Lower lobe of right lung (tissue), 2 donors: ENCODE results near the gene TTLL10. TPM values are rescaled to one million over a fixed set of nuclear protein-coding genes. Genes with fewer than 3 reads are reported as not detected.

ENCODE experiments used
- ATAC-seq, 2 donors: fragments of 200-7000 bp; cut with Tn5 transposase; one replicate each; pipeline ENCODE4 v1.9.1; 2020 to 2022; ENCODE audit warnings: mild to moderate bottlenecking in 2 of 2, moderate library complexity in 2 of 2
- DNase-seq: peaks from one replicate; pipeline ENCODE4 v3.0.0-alpha.2; 2020
- H3K27ac ChIP-seq: fragments of 200-600 bp; one replicate; pipeline ENCODE4 v1.8.0; 2022
- H3K27me3 ChIP-seq: fragments of 200-600 bp; one replicate; pipeline ENCODE4 v1.8.0; 2022; ENCODE audit warnings: low read depth
- H3K36me3 ChIP-seq: fragments of 200-600 bp; one replicate; pipeline ENCODE4 v1.8.0; 2022; ENCODE audit warnings: mild to moderate bottlenecking
- H3K4me1 ChIP-seq: fragments of 200-600 bp; one replicate; pipeline ENCODE4 v1.8.0; 2022
- H3K4me3 ChIP-seq: fragments of 200-600 bp; one replicate; pipeline ENCODE4 v1.8.0; 2022; ENCODE audit warnings: mild to moderate bottlenecking
- H3K9me3 ChIP-seq: fragments of 200-600 bp; one replicate; pipeline ENCODE4 v1.8.0; 2022
- intact Hi-C: fragments of 100-400 bp; cut with DNase I; formaldehyde crosslinking; loops from one replicate; pipeline ENCODE4 v1.11.0; 2022
- total RNA-seq: library from RNA; stranded (reverse); fragmentation: NEBNext Ultra II Directional; extraction: Animal tissue kit (Norgen Biotek cat#: 25700); gene quantifications from one replicate; pipeline ENCODE4 v1.2.1, GENCODE V29; 2021
- TF ChIP-seq, protein P1 (sequence below): fragments of 200-600 bp; IDR thresholded peaks from one replicate; pipeline ENCODE4 v1.8.0; 2022; ENCODE audit warnings: antibody characterized with exemption, mild to moderate bottlenecking
- donor health status: DM: no; HTN: yes; CAD: no; lungs with severe emphysema.

TTLL10 gene
- total RNA-seq, 1 donor from 2014 or later = 6.6 TPM

DNA sequence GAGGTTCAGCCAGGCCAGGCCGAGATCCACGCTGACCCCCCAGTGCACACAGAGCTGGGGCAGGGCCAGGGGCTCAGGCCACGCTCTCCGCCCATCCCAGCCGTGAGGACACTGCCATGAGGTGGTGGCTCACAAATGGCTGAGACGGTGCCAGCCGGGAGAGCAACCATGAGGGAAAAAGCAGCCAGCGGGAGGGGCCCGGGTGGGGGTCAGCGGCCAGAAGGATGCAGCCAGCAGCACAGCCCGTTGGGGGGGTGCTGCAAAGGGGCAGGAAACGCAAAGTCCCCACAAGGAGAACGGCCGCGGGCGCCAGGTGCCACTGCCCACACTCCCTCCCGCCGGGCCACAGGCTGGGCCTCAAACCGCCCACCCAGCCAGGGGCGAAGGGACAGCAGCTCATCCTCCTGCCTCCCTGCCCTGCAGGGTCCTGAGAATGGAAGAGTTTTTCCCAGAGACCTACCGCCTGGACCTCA is 8.3 kb downstream of the TTLL10 start:
- H3K27ac ChIP-seq = no peak overlapping the region
- H3K9me3 ChIP-seq = no peaks in the 10 kb centered on the region
- peak; percentile 44 for DNase-seq
- H3K4me3 ChIP-seq = no peak overlapping the region
- H3K4me1 ChIP-seq = no peaks in the 10 kb centered on the region
- H3K27me3 ChIP-seq = peaks cover 25% of the 10 kb centered on the region
- no peak for ATAC-seq
- TF ChIP-seq, protein P1, sequence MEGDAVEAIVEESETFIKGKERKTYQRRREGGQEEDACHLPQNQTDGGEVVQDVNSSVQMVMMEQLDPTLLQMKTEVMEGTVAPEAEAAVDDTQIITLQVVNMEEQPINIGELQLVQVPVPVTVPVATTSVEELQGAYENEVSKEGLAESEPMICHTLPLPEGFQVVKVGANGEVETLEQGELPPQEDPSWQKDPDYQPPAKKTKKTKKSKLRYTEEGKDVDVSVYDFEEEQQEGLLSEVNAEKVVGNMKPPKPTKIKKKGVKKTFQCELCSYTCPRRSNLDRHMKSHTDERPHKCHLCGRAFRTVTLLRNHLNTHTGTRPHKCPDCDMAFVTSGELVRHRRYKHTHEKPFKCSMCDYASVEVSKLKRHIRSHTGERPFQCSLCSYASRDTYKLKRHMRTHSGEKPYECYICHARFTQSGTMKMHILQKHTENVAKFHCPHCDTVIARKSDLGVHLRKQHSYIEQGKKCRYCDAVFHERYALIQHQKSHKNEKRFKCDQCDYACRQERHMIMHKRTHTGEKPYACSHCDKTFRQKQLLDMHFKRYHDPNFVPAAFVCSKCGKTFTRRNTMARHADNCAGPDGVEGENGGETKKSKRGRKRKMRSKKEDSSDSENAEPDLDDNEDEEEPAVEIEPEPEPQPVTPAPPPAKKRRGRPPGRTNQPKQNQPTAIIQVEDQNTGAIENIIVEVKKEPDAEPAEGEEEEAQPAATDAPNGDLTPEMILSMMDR = no peak
- no peaks in the 10 kb centered on the region for H3K36me3 ChIP-seq
- intact Hi-C loops = no loop called here

- no peaks in the 10 kb centered on the region for H3K9me3 ChIP-seq
- H3K4me3 ChIP-seq = peak overlapping the region; percentile 29
- H3K27me3 ChIP-seq = peaks cover 20% of the 10 kb centered on the region
- H3K4me1 ChIP-seq = no peaks in the 10 kb centered on the region
- peak overlapping the region; percentile 31 for H3K27ac ChIP-seq
- TF ChIP-seq, protein P1 = no peak
- DNase-seq = peak; percentile 43
- intact Hi-C loops = no loop called here
- ATAC-seq = peak in 1 of 2 donors; percentile 6
- no peaks in the 10 kb centered on the region for H3K36me3 ChIP-seq
Measured at GRCh38 chr1:1182491-1183220, 9.0 kb downstream of the TTLL10 start.

- Histone ChIP-seq H3K4me1 (no peaks in the 10 kb centered on the region), H3K27me3 (peaks cover 16% of the 10 kb centered on the region), H3K36me3 (no peaks in the 10 kb centered on the region), H3K9me3 (no peaks in the 10 kb centered on the region), H3K27ac (peak overlapping the region; percentile 31), H3K4me3 (peak overlapping the region; percentile 29)
- intact Hi-C loops = no loop called here
- ATAC-seq (no peak), DNase-seq (peak; percentile 42)
- TF ChIP-seq, protein P1 = no peak
Measured at GRCh38 chr1:1183221-1183747, 9.6 kb downstream of the TTLL10 start.

DNA sequence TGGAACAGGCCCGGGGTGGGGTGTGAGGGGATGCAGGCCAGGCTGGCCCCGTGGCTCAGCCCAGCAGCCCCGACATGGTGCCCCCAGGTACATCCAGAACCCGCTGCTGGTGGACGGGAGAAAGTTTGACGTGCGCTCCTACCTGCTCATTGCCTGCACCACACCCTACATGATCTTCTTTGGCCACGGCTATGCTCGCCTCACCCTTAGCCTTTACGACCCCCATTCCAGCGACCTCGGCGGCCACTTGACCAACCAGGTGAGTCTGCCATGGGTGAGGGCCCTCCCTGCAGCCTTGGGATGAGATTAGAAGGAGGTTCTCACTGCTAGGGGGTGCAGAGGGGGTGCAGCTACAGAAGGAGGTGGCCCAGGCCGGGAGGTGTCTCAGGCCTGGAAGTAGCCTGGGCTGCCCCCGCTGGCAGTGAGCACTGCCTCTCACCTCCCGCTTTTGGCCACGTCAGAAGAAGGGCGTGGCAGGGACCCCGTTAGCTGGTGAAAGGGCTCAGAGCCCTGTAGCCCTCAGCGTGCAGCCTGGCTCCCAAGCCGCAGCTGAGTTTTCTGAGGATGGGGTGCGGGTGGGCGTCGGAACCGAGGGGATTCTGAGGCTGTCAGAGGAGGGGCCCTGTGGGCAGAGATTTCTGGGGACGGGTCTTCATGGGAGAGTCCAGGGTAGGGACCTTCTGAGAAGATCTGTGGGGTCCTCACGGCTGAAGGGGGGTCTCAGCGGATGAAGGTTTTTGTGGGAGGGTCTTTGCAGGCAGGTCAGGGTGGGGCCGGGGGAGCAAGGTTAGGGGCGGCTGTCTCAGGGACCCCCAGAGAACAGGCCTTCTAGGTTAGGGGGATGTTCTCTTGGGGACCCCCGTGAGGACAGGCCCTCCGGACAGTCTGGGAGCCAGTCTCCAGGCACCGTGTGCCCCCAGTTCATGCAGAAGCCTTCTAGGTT is 10.4 kb downstream of the TTLL10 start:
- intact Hi-C loops = no loop called here
- TF ChIP-seq, protein P1 = no peak
- H3K27ac ChIP-seq = no peak overlapping the region
- peaks cover 8% of the 10 kb centered on the region for H3K27me3 ChIP-seq
- peak; percentile 36 for DNase-seq
- H3K4me3 ChIP-seq = no peak overlapping the region
- no peaks in the 10 kb centered on the region for H3K36me3 ChIP-seq
- no peaks in the 10 kb centered on the region for H3K9me3 ChIP-seq
- peak in 1 of 2 donors; percentile 8 for ATAC-seq
- H3K4me1 ChIP-seq = no peaks in the 10 kb centered on the region

GRCh38 chr1:1185101-1185765 is 11.6 kb downstream of the TTLL10 start:
- intact Hi-C loops = no loop called here
- Histone ChIP-seq H3K4me3 (no peak overlapping the region), H3K27me3 (no peaks in the 10 kb centered on the region), H3K36me3 (no peaks in the 10 kb centered on the region), H3K4me1 (no peaks in the 10 kb centered on the region), H3K27ac (no peak overlapping the region), H3K9me3 (no peaks in the 10 kb centered on the region)
- TF ChIP-seq, protein P1 = no peak
- DNase-seq (peak; percentile 42), ATAC-seq (peak in 1 of 2 donors; percentile 11)
